Muscle layer of duodenum (tissue), 2 donors: ENCODE data around the gene NOL4L.

ENCODE experiments used
- H3K27ac ChIP-seq: one replicate; pipeline ENCODE4 v1.7.0; 2013; ENCODE audit warnings: mild to moderate bottlenecking, low read length
- H3K27me3 ChIP-seq: one replicate; pipeline ENCODE4 v1.7.0; 2013; ENCODE audit warnings: low read depth, mild to moderate bottlenecking, control low read depth, low read length
- H3K36me3 ChIP-seq, 2 donors: one replicate each; pipeline ENCODE4 v1.7.0; 2013; ENCODE audit warnings: low read length in 2 of 2, control low read depth in 1 of 2, mild to moderate bottlenecking in 1 of 2; ENCODE audit not compliant: insufficient read depth in 2 of 2, control insufficient read depth in 1 of 2
- H3K4me1 ChIP-seq, 2 donors: one replicate each; pipeline ENCODE4 v1.7.0; 2013; ENCODE audit warnings: low read length in 2 of 2, mild to moderate bottlenecking in 2 of 2, control low read depth in 1 of 2, moderate library complexity in 1 of 2; ENCODE audit not compliant: insufficient read depth in 2 of 2, control insufficient read depth in 1 of 2
- H3K4me3 ChIP-seq, 2 donors: one replicate each; pipeline ENCODE4 v1.7.0; 2013; ENCODE audit warnings: low read length in 2 of 2, low read depth in 1 of 2, mild to moderate bottlenecking in 1 of 2
- H3K9me3 ChIP-seq, 2 donors: one replicate each; pipeline ENCODE4 v1.7.0; 2013; ENCODE audit warnings: low read length in 2 of 2, control low read depth in 1 of 2, mild to moderate bottlenecking in 1 of 2; ENCODE audit not compliant: control insufficient read depth in 1 of 2
- donor health status: healthy.

The NOL4L gene

GRCh38 chr20:32585011-32585585 lies at the start of gene NOL4L:
Gene NOL4L, minus strand, starts transcription at chr20:32585333. Its CDS starts 443 bp downstream, at chr20:32584890.
- peaks cover 0 to 5% of the 10 kb centered on the region in 2 donors for H3K4me1 ChIP-seq
- peak within 1 kb of the TSS; percentile 37 to 75 for H3K4me3 ChIP-seq
- H3K9me3 ChIP-seq = no peaks in the 10 kb centered on the region
- no peak within 1 kb of the TSS for H3K27ac ChIP-seq
- H3K27me3 ChIP-seq = no peaks in the 10 kb centered on the region
- H3K36me3 ChIP-seq = no peaks in the 10 kb centered on the region

GRCh38 chr20:32634041-32634805 lies 49.1 kb upstream of the NOL4L start:
- H3K4me1 ChIP-seq = no peaks in the 10 kb centered on the region
- H3K27ac ChIP-seq = no peak overlapping the region
- no peaks in the 10 kb centered on the region for H3K9me3 ChIP-seq
- no peaks in the 10 kb centered on the region for H3K36me3 ChIP-seq
- H3K27me3 ChIP-seq = no peaks in the 10 kb centered on the region
- H3K4me3 ChIP-seq = no peak overlapping the region

GRCh38 chr20:32632461-32633354 lies 47.6 kb upstream of the NOL4L start:
- Histone ChIP-seq H3K4me1 (peaks cover 0 to 3% of the 10 kb centered on the region in 2 donors), H3K4me3 (no peak overlapping the region), H3K27ac (no peak overlapping the region), H3K9me3 (no peaks in the 10 kb centered on the region), H3K27me3 (no peaks in the 10 kb centered on the region), H3K36me3 (no peaks in the 10 kb centered on the region)

- H3K27ac ChIP-seq = no peak overlapping the region
- peaks cover 0 to 10% of the 10 kb centered on the region in 2 donors for H3K4me1 ChIP-seq
- H3K36me3 ChIP-seq = no peaks in the 10 kb centered on the region
- H3K9me3 ChIP-seq = no peaks in the 10 kb centered on the region
- no peak overlapping the region for H3K4me3 ChIP-seq
- no peaks in the 10 kb centered on the region for H3K27me3 ChIP-seq
These were observed 46.9 kb upstream of the NOL4L start for GRCh38 chr20:32631933-32632460.

- Histone ChIP-seq H3K27ac (no peak overlapping the region), H3K4me1 (peaks cover 0 to 13% of the 10 kb centered on the region in 2 donors), H3K4me3 (no peak overlapping the region), H3K27me3 (peaks cover 3% of the 10 kb centered on the region), H3K36me3 (no peaks in the 10 kb centered on the region), H3K9me3 (no peaks in the 10 kb centered on the region)
These were observed 44.7 kb upstream of the NOL4L start for GRCh38 chr20:32629813-32630212.

GRCh38 chr20:32628960-32629530 lies 43.9 kb upstream of the NOL4L start:
- Histone ChIP-seq H3K4me1 (peaks cover 0 to 13% of the 10 kb centered on the region in 2 donors), H3K27me3 (peaks cover 3% of the 10 kb centered on the region)

GRCh38 chr20:32626859-32627636 lies 41.9 kb upstream of the NOL4L start:
- no peaks in the 10 kb centered on the region for H3K9me3 ChIP-seq
- peaks cover 0 to 13% of the 10 kb centered on the region in 2 donors for H3K4me1 ChIP-seq
- peak overlapping the region in 1 of 2 donors; percentile 39 for H3K4me3 ChIP-seq
- no peaks in the 10 kb centered on the region for H3K36me3 ChIP-seq
- H3K27ac ChIP-seq = no peak overlapping the region
- H3K27me3 ChIP-seq = peaks cover 3% of the 10 kb centered on the region

More at GRCh38 chr20:32628960-32629530, 43.9 kb upstream of the NOL4L start:
- H3K27ac ChIP-seq = no peak overlapping the region
- H3K9me3 ChIP-seq = no peaks in the 10 kb centered on the region
- no peaks in the 10 kb centered on the region for H3K36me3 ChIP-seq
- H3K4me3 ChIP-seq = no peak overlapping the region

- Histone ChIP-seq H3K4me3 (no peak overlapping the region), H3K9me3 (no peaks in the 10 kb centered on the region), H3K27me3 (peaks cover 3% of the 10 kb centered on the region), H3K4me1 (peaks cover 0 to 13% of the 10 kb centered on the region in 2 donors), H3K27ac (no peak overlapping the region), H3K36me3 (no peaks in the 10 kb centered on the region)
These were observed 41.3 kb upstream of the NOL4L start for GRCh38 chr20:32626407-32626806.

GRCh38 chr20:32625996-32626395 lies 40.9 kb upstream of the NOL4L start:
- no peak overlapping the region for H3K27ac ChIP-seq

GRCh38 chr20:32624687-32625345 lies 39.7 kb upstream of the NOL4L start:
- peaks cover 3% of the 10 kb centered on the region for H3K27me3 ChIP-seq
- no peak overlapping the region for H3K27ac ChIP-seq
- H3K36me3 ChIP-seq = no peaks in the 10 kb centered on the region
- peaks cover 0 to 13% of the 10 kb centered on the region in 2 donors for H3K4me1 ChIP-seq
- H3K4me3 ChIP-seq = no peak overlapping the region
- H3K9me3 ChIP-seq = no peaks in the 10 kb centered on the region

More at GRCh38 chr20:32625996-32626395, 40.9 kb upstream of the NOL4L start:
- Histone ChIP-seq H3K27me3 (peaks cover 3% of the 10 kb centered on the region), H3K36me3 (no peaks in the 10 kb centered on the region), H3K4me1 (peaks cover 0 to 13% of the 10 kb centered on the region in 2 donors), H3K9me3 (no peaks in the 10 kb centered on the region), H3K4me3 (no peak overlapping the region)
